Activated T-cell treated with anti-CD3 and anti-CD28 coated beads, Interleukin-2, amount 50 U/mL, for 24 hours (primary cell): ENCODE results near the gene CADPS2.

ENCODE experiments used
- DNase-seq: peaks from one replicate; pipeline ENCODE4 v3.0.0-alpha.2; 2020
- H3K27ac Mint-ChIP-seq: 2 replicates; pipeline ENCODE4 v1.8.0; 2020; ENCODE audit warnings: mild to moderate bottlenecking, mixed read lengths
- H3K27me3 Mint-ChIP-seq: 2 replicates; pipeline ENCODE4 v1.8.0; 2020; ENCODE audit warnings: mixed read lengths
- H3K36me3 Mint-ChIP-seq: 2 replicates; pipeline ENCODE4 v1.8.0; 2020; ENCODE audit warnings: low read depth, mixed read lengths
- H3K4me1 Mint-ChIP-seq: 2 replicates; pipeline ENCODE4 v1.8.0; 2020; ENCODE audit warnings: low read depth, mixed read lengths
- H3K4me3 Mint-ChIP-seq: 2 replicates; pipeline ENCODE4 v1.8.0; 2020; ENCODE audit warnings: mild to moderate bottlenecking, moderate library complexity, mixed read lengths
- H3K9me3 Mint-ChIP-seq: 2 replicates; pipeline ENCODE4 v1.8.0; 2020; ENCODE audit warnings: mixed read lengths

The CADPS2 gene

GRCh38 chr7:122628651-122629411, 257.4 kb downstream of the CADPS2 start:
- H3K4me1 Mint-ChIP-seq: no peaks in the 10 kb centered on the region
- no peaks in the 10 kb centered on the region for H3K27me3 Mint-ChIP-seq
- no peak overlapping the region for H3K4me3 Mint-ChIP-seq
- no peaks in the 10 kb centered on the region for H3K36me3 Mint-ChIP-seq
- H3K9me3 Mint-ChIP-seq: peaks cover 2% of the 10 kb centered on the region
- H3K27ac Mint-ChIP-seq: no peak overlapping the region
- no peak for DNase-seq

GRCh38 chr7:122626785-122627184, 259.5 kb downstream of the CADPS2 start:
- no peak overlapping the region for H3K27ac Mint-ChIP-seq
- H3K27me3 Mint-ChIP-seq: no peaks in the 10 kb centered on the region
- no peaks in the 10 kb centered on the region for H3K36me3 Mint-ChIP-seq
- H3K4me1 Mint-ChIP-seq: no peaks in the 10 kb centered on the region
- no peak overlapping the region for H3K4me3 Mint-ChIP-seq
- H3K9me3 Mint-ChIP-seq: peaks cover 4% of the 10 kb centered on the region
- DNase-seq: no peak

- DNase-seq: no peak
- peaks cover 4% of the 10 kb centered on the region for H3K9me3 Mint-ChIP-seq
- no peaks in the 10 kb centered on the region for H3K36me3 Mint-ChIP-seq
- no peak overlapping the region for H3K27ac Mint-ChIP-seq
- no peaks in the 10 kb centered on the region for H3K27me3 Mint-ChIP-seq
- no peaks in the 10 kb centered on the region for H3K4me1 Mint-ChIP-seq
- no peak overlapping the region for H3K4me3 Mint-ChIP-seq
Observed at GRCh38 chr7:122622682-122623081, 263.6 kb downstream of the CADPS2 start.

- Mint-ChIP-seq H3K36me3 (no peaks in the 10 kb centered on the region), H3K9me3 (peaks cover 4% of the 10 kb centered on the region), H3K27me3 (no peaks in the 10 kb centered on the region), H3K4me3 (no peak overlapping the region), H3K4me1 (no peaks in the 10 kb centered on the region), H3K27ac (no peak overlapping the region)
- DNase-seq: no peak
Observed at GRCh38 chr7:122619664-122620063, 266.6 kb downstream of the CADPS2 start.

- Mint-ChIP-seq H3K27me3 (no peaks in the 10 kb centered on the region), H3K4me3 (no peak overlapping the region), H3K27ac (no peak overlapping the region), H3K9me3 (peaks cover 2% of the 10 kb centered on the region), H3K4me1 (no peaks in the 10 kb centered on the region), H3K36me3 (no peaks in the 10 kb centered on the region)
- no peak for DNase-seq
Observed at GRCh38 chr7:122618585-122619189, 267.6 kb downstream of the CADPS2 start.

GRCh38 chr7:122616951-122617350, 269.3 kb downstream of the CADPS2 start:
- Mint-ChIP-seq H3K36me3 (no peaks in the 10 kb centered on the region), H3K27ac (no peak overlapping the region), H3K4me3 (no peak overlapping the region)

GRCh38 chr7:122605929-122606328, 280.3 kb downstream of the CADPS2 start:
- H3K4me3 Mint-ChIP-seq: no peak overlapping the region
- no peaks in the 10 kb centered on the region for H3K4me1 Mint-ChIP-seq
- H3K27ac Mint-ChIP-seq: no peak overlapping the region
- peaks cover 9% of the 10 kb centered on the region for H3K9me3 Mint-ChIP-seq
- H3K27me3 Mint-ChIP-seq: no peaks in the 10 kb centered on the region
- no peak for DNase-seq
- no peaks in the 10 kb centered on the region for H3K36me3 Mint-ChIP-seq

More at GRCh38 chr7:122616951-122617350, 269.3 kb downstream of the CADPS2 start:
- Mint-ChIP-seq H3K27me3 (no peaks in the 10 kb centered on the region), H3K9me3 (no peaks in the 10 kb centered on the region), H3K4me1 (no peaks in the 10 kb centered on the region)
- no peak for DNase-seq

- no peaks in the 10 kb centered on the region for H3K4me1 Mint-ChIP-seq
- H3K9me3 Mint-ChIP-seq: peaks cover 9% of the 10 kb centered on the region
- DNase-seq: no peak
- no peak overlapping the region for H3K27ac Mint-ChIP-seq
- H3K27me3 Mint-ChIP-seq: no peaks in the 10 kb centered on the region
- H3K4me3 Mint-ChIP-seq: no peak overlapping the region
- H3K36me3 Mint-ChIP-seq: no peaks in the 10 kb centered on the region
Observed at GRCh38 chr7:122604251-122604650, 282.0 kb downstream of the CADPS2 start.

GRCh38 chr7:122602800-122603199, 283.5 kb downstream of the CADPS2 start:
- Mint-ChIP-seq H3K4me3 (no peak overlapping the region), H3K9me3 (peaks cover 9% of the 10 kb centered on the region), H3K36me3 (no peaks in the 10 kb centered on the region)

GRCh38 chr7:122600630-122601029, 285.6 kb downstream of the CADPS2 start:
- Mint-ChIP-seq H3K36me3 (no peaks in the 10 kb centered on the region), H3K4me3 (no peak overlapping the region), H3K9me3 (no peaks in the 10 kb centered on the region), H3K27me3 (no peaks in the 10 kb centered on the region), H3K27ac (no peak overlapping the region), H3K4me1 (no peaks in the 10 kb centered on the region)
- DNase-seq: no peak

More at GRCh38 chr7:122602800-122603199, 283.5 kb downstream of the CADPS2 start:
- Mint-ChIP-seq H3K4me1 (no peaks in the 10 kb centered on the region), H3K27ac (no peak overlapping the region), H3K27me3 (no peaks in the 10 kb centered on the region)
- no peak for DNase-seq

- H3K27me3 Mint-ChIP-seq: no peaks in the 10 kb centered on the region
Observed at GRCh38 chr7:122600042-122600441, 286.2 kb downstream of the CADPS2 start.

GRCh38 chr7:122597277-122597676, 289.0 kb downstream of the CADPS2 start:
- no peak overlapping the region for H3K27ac Mint-ChIP-seq
- H3K36me3 Mint-ChIP-seq: no peaks in the 10 kb centered on the region
- peaks cover 2% of the 10 kb centered on the region for H3K9me3 Mint-ChIP-seq
- H3K4me3 Mint-ChIP-seq: no peak overlapping the region
- no peaks in the 10 kb centered on the region for H3K4me1 Mint-ChIP-seq
- no peak for DNase-seq
- no peaks in the 10 kb centered on the region for H3K27me3 Mint-ChIP-seq

More at GRCh38 chr7:122600042-122600441, 286.2 kb downstream of the CADPS2 start:
- H3K36me3 Mint-ChIP-seq: no peaks in the 10 kb centered on the region
- DNase-seq: no peak
- no peak overlapping the region for H3K27ac Mint-ChIP-seq
- H3K4me1 Mint-ChIP-seq: no peaks in the 10 kb centered on the region
- no peaks in the 10 kb centered on the region for H3K9me3 Mint-ChIP-seq
- no peak overlapping the region for H3K4me3 Mint-ChIP-seq

GRCh38 chr7:122595885-122596284, 290.4 kb downstream of the CADPS2 start:
- Mint-ChIP-seq H3K27me3 (no peaks in the 10 kb centered on the region), H3K4me3 (no peak overlapping the region), H3K4me1 (no peaks in the 10 kb centered on the region), H3K36me3 (no peaks in the 10 kb centered on the region), H3K27ac (no peak overlapping the region), H3K9me3 (peaks cover 2% of the 10 kb centered on the region)
- no peak for DNase-seq

GRCh38 chr7:122588621-122589020, 297.6 kb downstream of the CADPS2 start:
- Mint-ChIP-seq H3K9me3 (peaks cover 2% of the 10 kb centered on the region), H3K36me3 (no peaks in the 10 kb centered on the region), H3K27me3 (no peaks in the 10 kb centered on the region), H3K4me1 (no peaks in the 10 kb centered on the region), H3K27ac (no peak overlapping the region), H3K4me3 (no peak overlapping the region)
- DNase-seq: no peak

GRCh38 chr7:122584676-122585251, 301.5 kb downstream of the CADPS2 start:
- Mint-ChIP-seq H3K27ac (no peak overlapping the region), H3K27me3 (no peaks in the 10 kb centered on the region), H3K36me3 (no peaks in the 10 kb centered on the region), H3K4me1 (no peaks in the 10 kb centered on the region), H3K9me3 (no peaks in the 10 kb centered on the region), H3K4me3 (no peak overlapping the region)
- DNase-seq: no peak
